Mammary epithelial cell (primary cell): Measurements from ENCODE around the gene TKT.

Experiments used
- EZH2 ChIP-seq: IDR thresholded peaks from 2 replicates; pipeline ENCODE4 v1.6.1; 2012; ENCODE audit warnings: low read length, inconsistent platforms, borderline replicate concordance
- TF ChIP-seq, protein P1 (sequence below), 2 donors: IDR thresholded peaks in 1 of 2; conservative IDR thresholded peaks in 1 of 2; 2 replicates each; pipeline ENCODE4 v1.5.1; 2011 to 2012; ENCODE audit warnings: inconsistent platforms in 2 of 2, low read length in 2 of 2, mild to moderate bottlenecking in 2 of 2, control low read depth in 1 of 2, low read depth in 1 of 2; ENCODE audit not compliant: insufficient read depth in 1 of 2; ENCODE audit errors: extremely low read depth in 1 of 2

DNA sequence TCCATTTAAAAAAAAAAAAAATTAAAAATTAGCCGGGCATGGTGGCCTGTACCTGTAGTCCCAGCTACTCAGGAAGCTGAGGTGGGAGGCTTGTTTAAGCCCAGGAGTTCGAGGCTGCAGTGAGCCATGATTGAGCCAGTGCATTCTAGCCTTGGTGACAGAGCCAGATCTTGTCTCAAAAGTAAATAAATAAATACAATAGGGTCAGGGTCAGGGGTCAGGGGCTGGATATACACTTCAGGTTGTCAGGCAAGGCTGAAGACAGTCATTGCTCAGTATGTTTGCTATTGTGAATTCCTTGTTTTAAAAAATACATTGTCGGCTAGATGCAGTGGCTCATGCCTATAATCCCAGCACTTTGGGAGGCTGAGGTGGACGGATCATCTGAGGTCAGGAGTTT, 8.1 kb upstream of the TKT start:
- TF ChIP-seq, protein P1, sequence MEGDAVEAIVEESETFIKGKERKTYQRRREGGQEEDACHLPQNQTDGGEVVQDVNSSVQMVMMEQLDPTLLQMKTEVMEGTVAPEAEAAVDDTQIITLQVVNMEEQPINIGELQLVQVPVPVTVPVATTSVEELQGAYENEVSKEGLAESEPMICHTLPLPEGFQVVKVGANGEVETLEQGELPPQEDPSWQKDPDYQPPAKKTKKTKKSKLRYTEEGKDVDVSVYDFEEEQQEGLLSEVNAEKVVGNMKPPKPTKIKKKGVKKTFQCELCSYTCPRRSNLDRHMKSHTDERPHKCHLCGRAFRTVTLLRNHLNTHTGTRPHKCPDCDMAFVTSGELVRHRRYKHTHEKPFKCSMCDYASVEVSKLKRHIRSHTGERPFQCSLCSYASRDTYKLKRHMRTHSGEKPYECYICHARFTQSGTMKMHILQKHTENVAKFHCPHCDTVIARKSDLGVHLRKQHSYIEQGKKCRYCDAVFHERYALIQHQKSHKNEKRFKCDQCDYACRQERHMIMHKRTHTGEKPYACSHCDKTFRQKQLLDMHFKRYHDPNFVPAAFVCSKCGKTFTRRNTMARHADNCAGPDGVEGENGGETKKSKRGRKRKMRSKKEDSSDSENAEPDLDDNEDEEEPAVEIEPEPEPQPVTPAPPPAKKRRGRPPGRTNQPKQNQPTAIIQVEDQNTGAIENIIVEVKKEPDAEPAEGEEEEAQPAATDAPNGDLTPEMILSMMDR (conservative IDR thresholded peaks at IDR 0.05 in 1 of 2, IDR thresholded peaks at IDR 0.05 in 1 of 2; ENCODE audit: extremely low read depth in 1 of 2, insufficient read depth in 1 of 2, low read depth in 1 of 2, low read length in 2 of 2) = no peak
- no peak for TF ChIP-seq EZH2
